Effector memory CD4-positive, alpha-beta T cell (primary cell): ENCODE data around the gene ABCB9.
"Not testable (repeated sequence)": the region's sequence is repeated elsewhere in the genome, so short reads cannot be mapped to it uniquely, and the experiment has no call there.

Experiments used
- DNase-seq, 3 donors: peaks; one replicate each; pipeline ENCODE4 v3.0.0-alpha.2; 2020
- H3K27ac ChIP-seq: 2 replicates; pipeline ENCODE4 v1.7.0; 2013; ENCODE audit warnings: mild to moderate bottlenecking, low read length, moderate library complexity; ENCODE audit not compliant: insufficient read depth, poor library complexity, severe bottlenecking
- H3K27me3 ChIP-seq: replicated peaks from 2 replicates; pipeline ENCODE4 v1.7.0; 2013; ENCODE audit warnings: mild to moderate bottlenecking, low read length; ENCODE audit not compliant: insufficient read depth, control insufficient read depth, poor library complexity, severe bottlenecking
- H3K36me3 ChIP-seq: 2 replicates; pipeline ENCODE4 v1.7.0; 2013; ENCODE audit warnings: mild to moderate bottlenecking, low read length, moderate library complexity; ENCODE audit not compliant: control insufficient read depth, insufficient read depth
- H3K4me1 ChIP-seq: 2 replicates; pipeline ENCODE4 v1.7.0; 2013; ENCODE audit warnings: low read length, mild to moderate bottlenecking; ENCODE audit not compliant: control insufficient read depth, insufficient read depth, poor library complexity, severe bottlenecking
- H3K4me3 ChIP-seq: 2 replicates; pipeline ENCODE4 v1.7.0; 2013; ENCODE audit warnings: low read length, low read depth, mild to moderate bottlenecking; ENCODE audit not compliant: insufficient read depth, poor library complexity, severe bottlenecking
- H3K9me3 ChIP-seq: 2 replicates; pipeline ENCODE4 v1.7.0; 2013; ENCODE audit warnings: mild to moderate bottlenecking, low read length, moderate library complexity; ENCODE audit not compliant: control insufficient read depth

ABCB9 gene

GRCh38 chr12:122920687-122921086, 45.6 kb downstream of the ABCB9 start:
- no peak for DNase-seq
- Histone ChIP-seq H3K27me3 (no peaks in the 10 kb centered on the region), H3K36me3 (no peaks in the 10 kb centered on the region), H3K9me3 (no peaks in the 10 kb centered on the region), H3K4me3 (no peak overlapping the region), H3K27ac (no peak overlapping the region), H3K4me1 (no peaks in the 10 kb centered on the region)

GRCh38 chr12:122918827-122919226, 47.4 kb downstream of the ABCB9 start:
- Histone ChIP-seq H3K4me3 (no peak overlapping the region), H3K4me1 (no peaks in the 10 kb centered on the region), H3K36me3 (no peaks in the 10 kb centered on the region), H3K27ac (no peak overlapping the region), H3K9me3 (no peaks in the 10 kb centered on the region), H3K27me3 (no peaks in the 10 kb centered on the region)
- no peak for DNase-seq

GRCh38 chr12:122917507-122918121, 48.6 kb downstream of the ABCB9 start:
- Histone ChIP-seq H3K27ac (no peak overlapping the region), H3K9me3 (no peaks in the 10 kb centered on the region), H3K4me3 (no peak overlapping the region), H3K27me3 (no peaks in the 10 kb centered on the region), H3K36me3 (no peaks in the 10 kb centered on the region), H3K4me1 (no peaks in the 10 kb centered on the region)
- DNase-seq = no peak

- Histone ChIP-seq H3K36me3 (no peaks in the 10 kb centered on the region), H3K9me3 (no peaks in the 10 kb centered on the region), H3K27ac (no peak overlapping the region), H3K27me3 (no peaks in the 10 kb centered on the region), H3K4me1 (no peaks in the 10 kb centered on the region), H3K4me3 (no peak overlapping the region)
- no peak for DNase-seq
Observed at GRCh38 chr12:122909442-122910288, 56.6 kb downstream of the ABCB9 start.

GRCh38 chr12:122908915-122909314, 57.3 kb downstream of the ABCB9 start:
- Histone ChIP-seq H3K4me1 (no peaks in the 10 kb centered on the region), H3K9me3 (no peaks in the 10 kb centered on the region), H3K27me3 (no peaks in the 10 kb centered on the region), H3K36me3 (no peaks in the 10 kb centered on the region), H3K27ac (no peak overlapping the region), H3K4me3 (no peak overlapping the region)
- no peak for DNase-seq

GRCh38 chr12:122905258-122905657, 61.0 kb downstream of the ABCB9 start:
- H3K27me3 ChIP-seq, DNase-seq, H3K4me3 ChIP-seq, H3K4me1 ChIP-seq, H3K9me3 ChIP-seq, H3K27ac ChIP-seq, H3K36me3 ChIP-seq: not testable (repeated sequence)

- Histone ChIP-seq H3K4me3 (no peak overlapping the region), H3K9me3 (no peaks in the 10 kb centered on the region), H3K27ac (no peak overlapping the region), H3K36me3 (no peaks in the 10 kb centered on the region), H3K4me1 (peaks cover 14% of the 10 kb centered on the region), H3K27me3 (no peaks in the 10 kb centered on the region)
- no peak for DNase-seq
Observed at GRCh38 chr12:122903693-122904034, 62.6 kb downstream of the ABCB9 start.

- Histone ChIP-seq H3K4me1 (peaks cover 18% of the 10 kb centered on the region), H3K9me3 (no peaks in the 10 kb centered on the region), H3K27me3 (no peaks in the 10 kb centered on the region), H3K36me3 (no peaks in the 10 kb centered on the region), H3K27ac (no peak overlapping the region), H3K4me3 (no peak overlapping the region)
- no peak for DNase-seq
Observed at GRCh38 chr12:122902854-122903692, 63.2 kb downstream of the ABCB9 start.

- no peaks in the 10 kb centered on the region for H3K9me3 ChIP-seq
- no peak overlapping the region for H3K4me3 ChIP-seq
- DNase-seq = no peak
- no peaks in the 10 kb centered on the region for H3K36me3 ChIP-seq
- H3K27ac ChIP-seq = no peak overlapping the region
- H3K4me1 ChIP-seq = peaks cover 26% of the 10 kb centered on the region
- no peaks in the 10 kb centered on the region for H3K27me3 ChIP-seq
Observed at GRCh38 chr12:122899887-122900286, 66.4 kb downstream of the ABCB9 start.

- no peak for DNase-seq
- no peak overlapping the region for H3K4me3 ChIP-seq
- H3K9me3 ChIP-seq = no peaks in the 10 kb centered on the region
- no peaks in the 10 kb centered on the region for H3K36me3 ChIP-seq
- peak overlapping the region; percentile 90 for H3K27ac ChIP-seq
- peaks cover 37% of the 10 kb centered on the region for H3K4me1 ChIP-seq
- no peaks in the 10 kb centered on the region for H3K27me3 ChIP-seq
Observed at GRCh38 chr12:122896662-122897061, 69.6 kb downstream of the ABCB9 start.
